SK-N-SH (cell line): ENCODE results near the gene NEAT1. TPM values are rescaled to one million over a fixed set of nuclear protein-coding genes. Genes with fewer than 3 reads are reported as not detected.

Source experiments
- CTCF ChIA-PET: fragments of 300-600, 350-600 bp; formaldehyde crosslinking; extraction: SDS; loops from one replicate; lab custom pipeline; 2021; lab: Yijun Ruan, JAX
- POLR2A ChIA-PET: fragments of 350-600 bp; sonication (Branson Sonifier 250); formaldehyde crosslinking; extraction: SDS; loops from one replicate; lab custom pipeline; 2020; ENCODE audit warnings: antibody characterized with exemption, inconsistent platforms; lab: Yijun Ruan, JAX
- DNase-seq: peaks from one replicate; pipeline ENCODE4 v3.0.0; 2012
- H2AFZ ChIP-seq: fragments of 200-600 bp; sonication (generic); 2 replicates; pipeline ENCODE4 v1.8.1; 2016; ENCODE audit warnings: antibody characterized with exemption, mild to moderate bottlenecking, low read depth
- H3F3A ChIP-seq: fragments of 200-600 bp; sonication (generic); replicated peaks from 2 replicates; pipeline ENCODE3; 2016; ENCODE audit warnings: antibody characterized with exemption, mild to moderate bottlenecking; ENCODE audit not compliant: insufficient read depth
- H3K27ac ChIP-seq, 2 experiments: fragments of 200-500 bp in 1 of 2; fragments of 200-600 bp in 1 of 2; sonication (Bioruptor generic) in 1 of 2; sonication (generic), shearing (Covaris generic) in 1 of 2; 2 replicates each; pipeline versions ENCODE4 v1.5.1 to v1.6.1; 2014 to 2016; ENCODE audit warnings: low read depth in 2 of 2, inconsistent platforms in 1 of 2, low read length in 1 of 2, mild to moderate bottlenecking in 1 of 2, mixed read lengths in 1 of 2
- H3K27me3 ChIP-seq: fragments of 200-600 bp; sonication (generic), shearing (Covaris generic); 2 replicates; pipeline ENCODE4 v1.6.1; 2016; ENCODE audit warnings: mixed run types; ENCODE audit not compliant: insufficient read depth
- H3K36me3 ChIP-seq, 2 experiments: fragments of 200-500 bp in 1 of 2; fragments of 200-600 bp in 1 of 2; sonication (Bioruptor generic) in 1 of 2; sonication (generic) in 1 of 2; replicated peaks in 1 of 2; 2 replicates each; pipeline versions ENCODE3 to v1.5.1; 2014 to 2016; ENCODE audit warnings: low read length in 1 of 2, mild to moderate bottlenecking in 1 of 2; ENCODE audit not compliant: insufficient read depth in 2 of 2, control insufficient read depth in 1 of 2
- H3K4me1 ChIP-seq, 2 experiments: fragments of 200-500 bp in 1 of 2; fragments of 200-600 bp in 1 of 2; sonication (Bioruptor generic) in 1 of 2; sonication (generic), shearing (Covaris generic) in 1 of 2; 2 replicates each; pipeline versions ENCODE4 v1.5.1 to v1.6.1; 2014 to 2016; ENCODE audit warnings: low read depth in 1 of 2, low read length in 1 of 2, mixed run types in 1 of 2; ENCODE audit not compliant: insufficient read depth in 2 of 2, control insufficient read depth in 1 of 2
- H3K4me2 ChIP-seq: fragments of 200-600 bp; sonication (generic), shearing (Covaris generic); 2 replicates; pipeline ENCODE4 v1.6.1; 2017; ENCODE audit warnings: mixed run types
- H3K4me3 ChIP-seq, 2 experiments: fragments of 200-500 bp in 1 of 2; fragments of 200-600 bp in 1 of 2; sonication (Bioruptor generic) in 1 of 2; sonication (generic), shearing (Covaris generic) in 1 of 2; 2 replicates each; pipeline versions ENCODE4 v1.5.1 to v1.8.1; 2014 to 2016; ENCODE audit warnings: low read depth in 2 of 2, inconsistent platforms in 1 of 2, low read length in 1 of 2, mild to moderate bottlenecking in 1 of 2, mixed read lengths in 1 of 2, moderate library complexity in 1 of 2
- H3K79me2 ChIP-seq: fragments of 200-600 bp; sonication (generic); 2 replicates; pipeline ENCODE4 v1.8.1; 2017; ENCODE audit warnings: mild to moderate bottlenecking; ENCODE audit not compliant: insufficient read depth
- H3K9ac ChIP-seq: fragments of 200-600 bp; sonication (generic); 2 replicates; pipeline ENCODE4 v1.6.1; 2017; ENCODE audit warnings: mixed run types
- H3K9me2 ChIP-seq: fragments of 200-600 bp; sonication (generic); 2 replicates; pipeline ENCODE4 v1.6.1; 2017; ENCODE audit warnings: mixed run types
- H3K9me3 ChIP-seq: fragments of 200-600 bp; sonication (generic); 2 replicates; pipeline ENCODE4 v1.6.1; 2017; ENCODE audit warnings: mixed run types, mild to moderate bottlenecking, moderate library complexity
- H4K20me1 ChIP-seq: fragments of 200-600 bp; sonication (generic); 2 replicates; pipeline ENCODE4 v1.6.1; 2017; ENCODE audit warnings: mild to moderate bottlenecking, mixed run types; ENCODE audit not compliant: insufficient read depth
- FOSL2 ChIP-seq: IDR thresholded peaks from 2 replicates; pipeline ENCODE4 v1.4.0; 2012; ENCODE audit warnings: low read depth, mild to moderate bottlenecking, moderate library complexity, borderline replicate concordance
- FOXM1 ChIP-seq: IDR thresholded peaks from 2 replicates; pipeline ENCODE4 v1.4.0; 2012; ENCODE audit warnings: low read depth, mild to moderate bottlenecking
- GABPA ChIP-seq: IDR thresholded peaks from 2 replicates; pipeline ENCODE4 v1.4.0; 2012; ENCODE audit warnings: low read depth, mild to moderate bottlenecking
- GATA2 ChIP-seq: sonication (generic); formaldehyde crosslinking; IDR thresholded peaks from 2 replicates; pipeline ENCODE4 v1.5.0; 2020; ENCODE audit warnings: mild to moderate bottlenecking, missing genetic modification reagents
- JUND ChIP-seq: IDR thresholded peaks from 2 replicates; pipeline ENCODE4 v1.4.0; 2012
- NRF1 ChIP-seq: IDR thresholded peaks from 2 replicates; pipeline ENCODE4 v1.6.1; 2012; ENCODE audit warnings: low read depth, mild to moderate bottlenecking, low read length
- POLR2AphosphoS5 ChIP-seq: IDR thresholded peaks from 2 replicates; pipeline ENCODE4 v1.6.1; 2012; ENCODE audit warnings: low read depth, low read length
- RAD21 ChIP-seq: IDR thresholded peaks from 2 replicates; pipeline ENCODE4 v1.6.1; 2012; ENCODE audit warnings: mild to moderate bottlenecking, low read length
- SIN3A ChIP-seq: IDR thresholded peaks from 2 replicates; pipeline ENCODE4 v1.6.1; 2012; ENCODE audit warnings: low read depth, mild to moderate bottlenecking, low read length, moderate library complexity, borderline replicate concordance
- WGBS: methylation state at CpG from one replicate; pipeline ENCODE4 v1.1.6; 2017; ENCODE audit warnings: low lambda C conversion rate; 5-methylcytosine and 5-hydroxymethylcytosine counted together
- polyA plus RNA-seq, 3 experiments: library from polyadenylated mRNA; depleted of rRNA; stranded (reverse); fragments of >200 nt; gene quantifications; 2 replicates each; pipeline ENCODE4 v1.2.3, GENCODE V29; 2012
- TF ChIP-seq, protein P1 (sequence below): IDR thresholded peaks from 2 replicates; pipeline ENCODE4 v1.4.0; 2012; ENCODE audit warnings: low read depth

Gene NEAT1
- polyA plus RNA-seq, 1 of the 3 experiments (the other 2 are of a cell fraction): 435 TPM

DNA sequence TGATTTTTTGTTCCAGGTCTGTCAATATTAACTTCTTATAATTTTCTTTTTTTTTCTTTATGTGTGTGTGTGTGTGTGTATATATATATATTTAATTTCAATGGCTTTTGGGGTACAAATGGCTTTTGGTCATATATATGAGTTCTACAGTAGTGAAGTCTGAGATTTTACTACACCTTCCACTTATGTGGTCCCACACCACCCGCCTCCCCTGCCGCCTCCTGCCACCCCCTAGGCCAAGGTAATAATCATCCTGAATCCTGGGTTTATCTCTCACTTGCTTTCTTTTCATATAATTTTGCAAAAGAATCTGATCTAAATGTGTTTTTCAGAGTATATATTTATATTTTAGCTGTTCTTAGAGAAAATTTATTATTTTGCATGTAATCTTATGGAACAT is 11.1 kb downstream of the NEAT1 start:
- Histone ChIP-seq H3K79me2 (peaks cover 99% of the 10 kb centered on the region), H3K9me3 (no peaks in the 10 kb centered on the region), H2AFZ (no peak overlapping the region), H3K9me2 (no peaks in the 10 kb centered on the region), H3K4me1 (peaks cover 8 to 23% of the 10 kb centered on the region in 2 experiments; a peak in 3 of 4 replicates), H3K9ac (peak overlapping the region; percentile 98; the same call in 1 of the 2 replicates), H3K4me2 (peak overlapping the region; percentile 94), H3K36me3 (peaks cover 68 to 97% of the 10 kb centered on the region in 2 experiments), H3K27ac (peak overlapping the region; percentile 64 to 100), H3F3A (peaks cover 99% of the 10 kb centered on the region), H3K4me3 (peak overlapping the region; percentile 32 to 77; a peak in 2 of 4 replicates), H4K20me1 (peaks cover 99% of the 10 kb centered on the region), H3K27me3 (no peaks in the 10 kb centered on the region)
- ChIA-PET POLR2A (no interaction called here), CTCF (interaction anchor here (0.9 to 1.7 kb wide), 3 partner anchors 18 to 73 kb away, joined by 3 to 4 read pairs (median 3); no protein-coding TSS in a partner anchor)
- no peak for DNase-seq
- TF ChIP-seq, protein P1, sequence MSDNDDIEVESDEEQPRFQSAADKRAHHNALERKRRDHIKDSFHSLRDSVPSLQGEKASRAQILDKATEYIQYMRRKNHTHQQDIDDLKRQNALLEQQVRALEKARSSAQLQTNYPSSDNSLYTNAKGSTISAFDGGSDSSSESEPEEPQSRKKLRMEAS: no peak
- TF ChIP-seq RAD21 (no peak), JUND (0 out of 2 replicates have a peak, but pooled peaks have one; percentile 2)
- WGBS: 98% methylated on average over 2 of the region's 2 CpGs

DNA sequence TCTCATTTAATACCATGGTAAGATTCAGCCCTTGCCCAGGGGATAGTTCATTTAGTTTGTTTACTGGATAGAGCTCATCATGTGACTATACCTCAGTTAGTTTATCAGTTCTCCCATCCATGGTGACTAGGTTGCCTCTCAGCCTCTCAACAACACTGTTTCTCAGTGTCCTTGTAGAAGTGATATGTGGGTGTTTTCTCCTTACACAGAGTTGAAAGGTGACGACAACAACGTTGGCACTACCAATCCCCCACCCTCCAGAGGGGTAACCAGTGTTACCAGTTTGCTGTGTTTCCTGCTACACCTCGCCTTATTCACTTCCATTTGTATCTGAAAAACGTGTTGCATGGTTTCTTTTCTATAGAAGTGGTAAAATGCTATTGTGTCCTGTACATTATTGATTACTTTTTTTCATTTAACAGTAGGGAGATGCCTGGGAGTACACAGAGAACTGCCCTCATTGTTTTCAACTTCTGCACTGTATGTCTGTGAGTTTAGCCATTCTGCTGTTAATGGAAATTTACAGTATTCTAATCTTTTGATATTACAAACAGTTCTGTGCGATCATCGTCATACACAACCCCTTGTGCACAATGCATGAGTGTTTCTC is 11.6 kb downstream of the NEAT1 start:
- Histone ChIP-seq H3K9me2 (no peaks in the 10 kb centered on the region), H3K79me2 (peaks cover 99% of the 10 kb centered on the region), H3K27ac (peak overlapping the region; percentile 64 to 100), H3K4me1 (peaks cover 8 to 22% of the 10 kb centered on the region in 2 experiments; a peak in 3 of 4 replicates), H3K27me3 (no peaks in the 10 kb centered on the region), H3K4me2 (peak overlapping the region; percentile 63), H4K20me1 (peaks cover 99% of the 10 kb centered on the region), H3K9ac (peak overlapping the region; percentile 98), H3K4me3 (peak overlapping the region; percentile 32 to 77; a peak in 3 of 4 replicates), H3K36me3 (peaks cover 66 to 97% of the 10 kb centered on the region in 2 experiments), H3K9me3 (no peaks in the 10 kb centered on the region), H2AFZ (no peak overlapping the region), H3F3A (peaks cover 99% of the 10 kb centered on the region)
- no peak for DNase-seq
- ChIA-PET CTCF (interaction anchor here (0.9 to 1.7 kb wide), 3 partner anchors 18 to 74 kb away, joined by 3 to 4 read pairs (median 3); no protein-coding TSS in a partner anchor), POLR2A (no interaction called here)
- TF ChIP-seq GATA2 (CRISPR knock-in tag) (no peak), RAD21 (no peak), FOXM1 (no peak), NRF1 (no peak), GABPA (no peak), FOSL2 (no peak), JUND (0 out of 2 replicates have a peak, but pooled peaks have one; percentile 0), POLR2AphosphoS5 (peak; percentile 78), SIN3A (no peak)
- WGBS: 71% methylated on average over 6 of the region's 6 CpGs
